ACC112 (cell line): Measurements from ENCODE around the gene MTG2.

Experiments used
- H2AFZ ChIP-seq: fragments of 200-600 bp; sonication (generic); one replicate; pipeline ENCODE4 v1.6.0; 2017; ENCODE audit warnings: antibody characterized with exemption, low read length; ENCODE audit not compliant: unreplicated experiment
- H3K27ac ChIP-seq: fragments of 200-600 bp; sonication (generic); 2 replicates; pipeline ENCODE4 v1.5.1; 2014; ENCODE audit warnings: low read depth, mild to moderate bottlenecking, antibody characterized with exemption, low read length, moderate library complexity
- H3K27me3 ChIP-seq: fragments of 200-600 bp; sonication (generic); 2 replicates; pipeline ENCODE4 v1.6.1; 2014; ENCODE audit warnings: mild to moderate bottlenecking, antibody characterized with exemption, low read length, moderate library complexity, mixed read lengths; ENCODE audit not compliant: insufficient read depth
- H3K36me3 ChIP-seq: fragments of 200-600 bp; sonication (generic); 2 replicates; pipeline ENCODE4 v1.6.1; 2016; ENCODE audit warnings: mild to moderate bottlenecking, antibody characterized with exemption, low read length, moderate library complexity, mixed read lengths; ENCODE audit not compliant: insufficient read depth
- H3K4me1 ChIP-seq: fragments of 200-600 bp; sonication (generic); one replicate; pipeline ENCODE4 v1.6.1; 2016; ENCODE audit warnings: low read length, mixed read lengths; ENCODE audit not compliant: insufficient read depth, unreplicated experiment, control insufficient read depth
- H3K4me3 ChIP-seq: fragments of 200-600 bp; sonication (generic); 2 replicates; pipeline ENCODE4 v1.5.1; 2014; ENCODE audit warnings: mild to moderate bottlenecking, low read depth, low read length
- H3K79me2 ChIP-seq: fragments of 200-600 bp; sonication (generic); one replicate; pipeline ENCODE4 v1.6.0; 2016; ENCODE audit warnings: low read length; ENCODE audit not compliant: control insufficient read depth, unreplicated experiment, insufficient read depth

MTG2 gene

GRCh38 chr20:62138912-62139311, 43.9 kb upstream of the MTG2 start:
- no peak overlapping the region for H3K27ac ChIP-seq
- no peaks in the 10 kb centered on the region for H3K27me3 ChIP-seq
- no peak overlapping the region for H3K4me3 ChIP-seq
- H2AFZ ChIP-seq, result no peak overlapping the region
- peaks cover 30% of the 10 kb centered on the region for H3K36me3 ChIP-seq
- H3K79me2 ChIP-seq, result peaks cover 46% of the 10 kb centered on the region
- H3K4me1 ChIP-seq, result peaks cover 23% of the 10 kb centered on the region

GRCh38 chr20:62139636-62140035, 43.2 kb upstream of the MTG2 start:
- Histone ChIP-seq H2AFZ (no peak overlapping the region), H3K79me2 (peaks cover 53% of the 10 kb centered on the region), H3K27me3 (no peaks in the 10 kb centered on the region), H3K4me3 (no peak overlapping the region), H3K27ac (no peak overlapping the region), H3K36me3 (peaks cover 30% of the 10 kb centered on the region), H3K4me1 (peaks cover 18% of the 10 kb centered on the region)

- Histone ChIP-seq H3K4me3 (peak overlapping the region; percentile 83), H2AFZ (no peak overlapping the region), H3K27ac (no peak overlapping the region), H3K36me3 (peaks cover 30% of the 10 kb centered on the region), H3K27me3 (no peaks in the 10 kb centered on the region), H3K79me2 (peaks cover 67% of the 10 kb centered on the region), H3K4me1 (peaks cover 18% of the 10 kb centered on the region)
These were observed 41.8 kb upstream of the MTG2 start for GRCh38 chr20:62141043-62141396.

GRCh38 chr20:62141397-62142251, 41.2 kb upstream of the MTG2 start:
- peak overlapping the region; percentile 83 for H3K4me3 ChIP-seq
- no peak overlapping the region for H2AFZ ChIP-seq
- H3K27me3 ChIP-seq, result no peaks in the 10 kb centered on the region
- peaks cover 18% of the 10 kb centered on the region for H3K4me1 ChIP-seq
- peak overlapping the region; percentile 80; the same call in 1 of the 2 replicates for H3K27ac ChIP-seq
- H3K79me2 ChIP-seq, result peaks cover 72% of the 10 kb centered on the region
- H3K36me3 ChIP-seq, result peaks cover 25% of the 10 kb centered on the region

GRCh38 chr20:62142252-62143080, 40.4 kb upstream of the MTG2 start:
- Histone ChIP-seq H3K27me3 (no peaks in the 10 kb centered on the region), H3K79me2 (peaks cover 80% of the 10 kb centered on the region), H3K36me3 (peaks cover 25% of the 10 kb centered on the region), H3K27ac (peak overlapping the region; percentile 80), H2AFZ (peak overlapping the region; percentile 89), H3K4me3 (peak overlapping the region; percentile 83), H3K4me1 (peaks cover 18% of the 10 kb centered on the region)

GRCh38 chr20:62143081-62143956, 39.5 kb upstream of the MTG2 start, which contains the start of the genes PSMA7 and SS18L1:
Gene PSMA7, minus strand, starts transcription at chr20:62143394. Its CDS starts 91 bp downstream, at chr20:62143303.
Gene SS18L1, plus strand, starts transcription at chr20:62143769. Its CDS starts 52 bp downstream, at chr20:62143821.
- Histone ChIP-seq H3K79me2 (peaks cover 88% of the 10 kb centered on the region), H2AFZ (peak within 1 kb of the TSS; percentile 89), H3K4me1 (peaks cover 18% of the 10 kb centered on the region), H3K27me3 (no peaks in the 10 kb centered on the region), H3K36me3 (peaks cover 19% of the 10 kb centered on the region), H3K4me3 (peak within 1 kb of the TSS; percentile 83), H3K27ac (peak within 1 kb of the TSS; percentile 80)

GRCh38 chr20:62143957-62144825, 38.6 kb upstream of the MTG2 start:
- no peaks in the 10 kb centered on the region for H3K27me3 ChIP-seq
- H3K27ac ChIP-seq, result peak overlapping the region; percentile 80; the same call in 1 of the 2 replicates
- H3K79me2 ChIP-seq, result peaks cover 91% of the 10 kb centered on the region
- peak overlapping the region; percentile 83 for H3K4me3 ChIP-seq
- peaks cover 13% of the 10 kb centered on the region for H3K36me3 ChIP-seq
- H3K4me1 ChIP-seq, result peaks cover 18% of the 10 kb centered on the region
- H2AFZ ChIP-seq, result peak overlapping the region; percentile 4

GRCh38 chr20:62145688-62146018, 37.2 kb upstream of the MTG2 start:
- H3K27ac ChIP-seq, result no peak overlapping the region
- peaks cover 18% of the 10 kb centered on the region for H3K4me1 ChIP-seq
- peaks cover 88% of the 10 kb centered on the region for H3K79me2 ChIP-seq

GRCh38 chr20:62146019-62146755, 36.6 kb upstream of the MTG2 start:
- Histone ChIP-seq H3K27ac (no peak overlapping the region), H3K36me3 (no peaks in the 10 kb centered on the region), H3K27me3 (no peaks in the 10 kb centered on the region), H3K4me3 (no peak overlapping the region; the same call in 1 of the 2 replicates), H3K79me2 (peaks cover 87% of the 10 kb centered on the region), H3K4me1 (peaks cover 13% of the 10 kb centered on the region), H2AFZ (no peak overlapping the region)

More at GRCh38 chr20:62145688-62146018, 37.2 kb upstream of the MTG2 start:
- Histone ChIP-seq H3K4me3 (no peak overlapping the region; the same call in 1 of the 2 replicates), H3K36me3 (no peaks in the 10 kb centered on the region), H2AFZ (no peak overlapping the region), H3K27me3 (no peaks in the 10 kb centered on the region)
